NCI-H2171 treated with DMSO at 0.1 percent for 48 hours (cell line): ENCODE results near the gene FHIT.
A peak's percentile ranks its signal among the peaks of the same experiment; 100 is the strongest.

Experiments used
- DNase-seq: peaks from one replicate; lab custom pipeline; 2025; lab: John Stamatoyannopoulos, UW

Gene FHIT

DNA sequence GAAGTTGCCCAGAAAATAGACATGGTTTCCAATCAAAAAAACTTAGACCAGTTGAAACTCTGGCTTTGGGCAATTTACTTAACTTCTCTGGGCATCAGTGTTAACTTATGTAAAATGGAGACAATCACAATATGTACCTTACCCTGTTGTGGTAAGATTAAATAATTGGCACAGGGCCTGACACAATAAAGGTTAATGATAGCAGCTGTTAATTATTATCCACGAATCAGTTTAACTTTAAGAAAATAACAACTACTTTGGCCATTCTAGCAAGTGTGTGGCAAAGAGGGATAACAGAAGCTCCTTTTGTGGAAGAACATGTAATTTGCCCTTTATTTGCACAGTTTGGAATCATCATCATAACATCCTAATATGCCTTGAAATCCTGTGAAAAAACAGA, 787.6 kb downstream of the FHIT start:
- DNase-seq = no peak

DNA sequence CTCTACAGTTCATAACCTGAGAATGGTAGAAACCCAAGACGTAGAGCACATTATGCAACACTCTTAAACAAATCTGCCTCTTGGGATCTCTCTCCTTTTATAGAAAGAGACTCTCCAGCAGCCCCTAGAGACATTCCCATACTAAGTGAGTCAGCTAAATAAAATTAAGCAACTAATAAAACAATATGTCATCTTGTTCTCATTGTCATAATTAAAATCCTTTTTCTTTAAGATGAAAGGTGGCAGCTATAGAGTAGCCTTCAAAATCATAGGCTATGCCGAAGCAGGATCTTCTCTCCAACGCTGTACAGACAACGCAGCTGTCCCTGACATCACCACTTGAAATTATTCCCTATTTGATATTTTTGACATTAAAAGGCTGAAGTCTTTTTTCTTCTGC, 790.0 kb downstream of the FHIT start:
- DNase-seq = peak; percentile 21

DNA sequence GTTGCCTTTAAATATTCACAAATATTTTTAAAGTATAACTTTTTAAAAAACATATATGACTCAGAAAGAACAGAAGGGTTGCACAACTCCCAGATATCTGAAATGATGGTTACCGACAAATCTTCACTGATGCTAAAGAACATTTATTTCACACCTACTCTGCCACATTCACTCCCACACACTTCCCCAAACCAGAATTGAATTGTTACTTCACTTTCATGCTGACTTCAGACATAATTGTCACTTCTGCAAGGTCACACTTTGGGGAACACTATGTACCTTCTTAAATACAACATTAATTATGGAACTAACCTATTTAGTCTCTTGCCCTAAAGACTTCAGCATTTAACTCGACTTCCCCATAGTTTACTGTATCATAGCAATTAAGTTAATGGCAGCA, 795.1 kb downstream of the FHIT start:
- no peak for DNase-seq

DNA sequence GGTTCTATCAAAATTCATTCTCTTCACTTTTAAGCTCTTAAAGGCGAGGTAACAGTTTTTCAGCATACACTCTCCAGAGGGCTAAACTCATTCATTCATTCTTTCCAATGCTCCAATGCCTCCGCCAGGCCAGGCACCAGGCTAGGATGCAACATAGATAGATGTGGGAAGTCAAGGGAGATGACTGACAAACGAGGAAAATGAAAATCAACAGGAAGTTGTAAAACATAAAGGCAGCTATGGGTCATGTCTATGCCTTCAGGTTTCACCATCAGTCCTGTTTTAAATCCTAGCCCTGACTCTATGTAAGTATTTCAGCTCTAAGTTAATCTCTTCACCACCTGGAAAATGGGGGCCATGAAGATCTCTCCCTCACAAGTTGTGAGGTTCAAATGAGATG, 797.9 kb downstream of the FHIT start:
- no peak for DNase-seq

DNA sequence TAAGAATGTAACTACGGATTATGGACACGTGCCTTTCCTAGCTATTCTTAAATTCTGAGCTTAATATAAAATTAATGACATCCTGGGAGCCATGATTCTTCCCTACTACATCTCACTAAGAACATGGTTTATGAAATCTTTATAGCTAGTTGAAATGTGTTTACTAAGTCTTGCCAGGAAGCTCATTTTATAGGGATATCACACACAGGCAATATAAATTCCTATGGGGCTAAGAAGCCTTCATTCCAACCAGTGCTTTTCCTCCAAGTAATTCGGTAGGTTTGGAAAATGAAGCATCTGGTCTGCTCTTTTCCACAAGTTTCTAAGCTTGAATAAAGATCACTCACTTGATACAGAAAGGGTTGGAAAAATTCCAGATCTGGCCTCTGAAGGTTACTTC, 802.6 kb downstream of the FHIT start:
- DNase-seq = no peak

DNA sequence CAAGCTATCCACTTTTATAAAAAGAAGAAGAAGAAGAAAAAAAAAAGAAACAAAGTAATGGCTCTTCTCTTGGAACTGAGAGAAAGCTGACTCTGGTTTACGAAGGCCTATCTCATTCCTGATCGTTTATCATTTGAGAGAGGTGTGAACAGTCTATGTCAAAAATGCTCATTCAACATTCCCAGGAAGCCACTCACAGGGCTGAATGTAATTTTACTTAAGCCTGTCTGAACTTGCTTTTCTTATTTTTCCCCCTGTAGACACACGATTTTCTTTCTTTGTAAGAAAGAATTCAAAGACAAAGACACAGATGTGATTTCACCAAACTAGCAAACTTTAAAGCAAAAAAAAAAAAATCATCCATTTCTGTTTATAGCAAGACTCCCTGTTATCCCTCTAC, 805.8 kb downstream of the FHIT start:
- no peak for DNase-seq

DNA sequence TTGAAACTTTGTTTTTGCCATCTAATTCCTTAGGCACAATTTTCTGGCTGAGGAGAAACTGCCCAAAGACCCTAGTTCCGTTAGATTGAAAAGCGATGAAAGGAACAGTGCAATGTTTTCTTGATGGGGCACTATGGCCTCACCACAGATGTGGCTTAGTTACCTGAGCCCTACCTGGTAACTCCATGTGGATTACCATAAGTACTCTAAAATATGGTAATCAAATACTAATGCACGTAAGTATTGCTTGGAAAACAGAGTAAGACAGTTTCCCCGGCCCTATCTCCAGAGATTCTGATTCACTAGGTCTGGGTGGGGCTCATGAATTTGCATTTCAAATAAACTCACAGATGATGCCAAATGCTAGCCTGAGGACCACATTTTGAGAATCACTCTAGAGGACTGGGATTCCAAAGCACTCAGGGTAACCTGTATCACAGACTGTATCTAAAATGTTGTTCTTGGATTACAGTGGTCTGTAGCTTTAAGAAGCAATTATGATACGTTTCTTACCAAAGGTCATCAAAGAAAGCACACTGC, 806.3 kb downstream of the FHIT start:
- no peak for DNase-seq

DNA sequence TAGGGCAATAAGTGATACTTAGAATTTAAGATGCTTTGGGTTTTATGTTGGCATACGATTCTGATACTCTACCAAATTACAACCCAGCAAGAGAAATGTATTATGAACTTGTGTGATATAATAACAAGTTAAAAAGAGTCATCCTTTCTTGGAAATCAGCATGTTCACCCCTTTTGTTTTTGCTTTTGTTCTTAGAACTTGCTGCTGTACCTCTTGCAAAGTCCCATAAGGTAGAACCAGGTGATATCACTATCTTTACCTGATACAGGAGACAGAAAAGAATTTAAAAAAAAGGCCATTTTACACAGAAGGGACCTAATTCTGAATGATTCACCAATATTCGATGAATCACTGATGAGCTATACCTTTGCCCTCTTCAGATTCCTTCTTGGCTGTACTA, 810.4 kb downstream of the FHIT start:
- no peak for DNase-seq

DNA sequence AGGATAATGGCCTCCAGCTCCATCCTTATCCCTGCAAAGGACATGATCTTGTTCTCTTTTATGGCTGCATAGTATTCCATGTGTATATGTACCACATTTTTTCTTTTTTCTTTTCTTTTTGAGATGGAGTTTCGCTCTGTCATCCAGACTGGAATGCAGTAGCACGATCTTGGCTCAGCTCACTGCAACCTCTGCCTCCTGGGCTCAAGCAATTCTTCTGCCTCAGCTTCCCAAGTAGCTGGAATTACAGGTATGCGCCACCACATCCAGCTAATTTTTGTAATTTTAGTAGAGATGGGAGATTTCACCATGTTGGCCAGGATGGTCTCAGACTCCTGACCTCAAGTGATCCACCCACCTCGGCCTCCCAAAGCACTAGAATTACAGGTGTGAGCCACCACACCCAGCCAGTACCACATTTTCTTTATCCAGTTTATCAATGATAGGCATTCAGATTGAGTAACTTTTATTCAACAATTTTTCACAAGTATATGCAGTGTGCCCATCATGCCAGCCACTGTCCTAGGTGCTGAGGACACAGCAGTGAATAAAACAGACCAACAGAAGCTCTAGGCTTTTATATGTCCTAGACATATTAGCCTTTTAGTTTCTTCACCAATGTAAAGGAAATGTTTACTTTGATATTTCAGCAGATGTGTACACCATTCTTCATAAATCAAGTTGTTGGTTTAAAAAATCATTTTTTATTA, 815.2 kb downstream of the FHIT start:
- DNase-seq = no peak

DNA sequence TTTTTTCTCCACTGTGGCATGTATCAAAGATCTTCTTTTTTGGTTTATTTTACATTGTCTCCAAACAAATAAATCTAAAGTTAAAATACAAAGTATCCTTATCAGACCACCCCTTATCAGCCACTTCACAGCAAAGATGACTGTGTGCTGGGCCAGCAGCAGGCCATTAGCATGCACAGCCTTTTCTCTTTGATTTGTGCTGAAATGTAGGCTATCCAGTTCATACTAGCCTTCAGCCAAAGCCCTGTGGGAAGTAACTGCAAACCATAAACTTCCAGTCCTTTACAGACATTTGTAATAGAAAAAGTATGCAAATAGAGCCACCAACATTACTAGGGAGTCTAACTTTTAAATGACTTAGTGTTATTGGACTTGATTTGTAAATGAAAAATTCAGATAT, 816.3 kb downstream of the FHIT start:
- DNase-seq = no peak

DNA sequence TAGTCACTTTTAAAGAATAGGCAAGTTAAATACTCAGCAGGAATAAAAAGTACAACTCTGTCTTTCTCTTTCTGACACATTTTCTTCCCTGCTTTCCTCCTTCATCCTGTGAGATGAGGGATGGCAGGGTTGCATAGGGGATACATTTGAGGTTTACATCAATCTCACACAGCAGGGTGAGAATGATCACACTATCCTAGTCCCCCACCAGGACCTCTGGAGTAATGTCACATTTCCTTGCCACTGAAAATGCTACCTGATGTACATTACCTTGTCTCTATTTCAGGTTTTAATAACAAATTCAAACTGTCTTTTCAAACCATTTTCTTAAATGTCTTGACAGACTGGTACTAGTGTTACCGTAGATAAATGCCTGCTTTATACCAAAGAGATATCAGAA, 816.9 kb downstream of the FHIT start:
- DNase-seq = no peak

DNA sequence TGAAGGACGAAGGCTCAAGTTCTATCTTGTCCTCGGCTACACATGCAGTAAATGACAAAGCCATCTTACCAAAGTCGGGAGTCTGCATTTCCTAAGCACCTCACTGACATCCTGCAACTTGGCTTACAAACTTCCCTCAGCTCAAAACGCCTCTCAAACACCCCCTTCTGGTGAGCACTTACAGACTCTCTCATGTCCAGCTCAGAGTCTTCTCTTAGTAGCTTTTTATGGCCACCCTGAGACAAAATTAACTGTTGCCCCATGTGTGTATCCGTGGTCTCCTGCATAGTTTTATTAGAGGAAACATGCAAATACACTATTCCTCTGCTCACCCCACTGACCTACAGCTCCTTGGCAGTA, 819.7 kb downstream of the FHIT start:
- no peak for DNase-seq

DNA sequence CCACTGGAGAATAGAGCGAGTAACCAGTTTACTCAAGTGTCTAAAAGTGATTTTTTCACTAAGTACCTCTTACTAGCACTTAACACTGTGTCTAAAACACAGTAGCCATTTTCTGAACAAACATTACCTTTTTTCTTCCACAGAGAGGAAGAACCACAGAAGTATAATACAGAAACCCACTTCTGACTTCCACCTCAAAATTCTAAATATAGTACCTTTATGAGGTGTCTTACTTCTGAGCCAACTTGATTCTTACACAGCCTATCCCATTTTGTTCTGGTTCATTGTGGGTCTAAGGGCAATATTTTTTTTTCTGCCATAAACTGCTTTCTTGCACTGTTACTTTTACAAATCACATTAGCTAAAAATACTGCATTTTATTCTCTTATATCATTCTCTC, 821.0 kb downstream of the FHIT start:
- no peak for DNase-seq

DNA sequence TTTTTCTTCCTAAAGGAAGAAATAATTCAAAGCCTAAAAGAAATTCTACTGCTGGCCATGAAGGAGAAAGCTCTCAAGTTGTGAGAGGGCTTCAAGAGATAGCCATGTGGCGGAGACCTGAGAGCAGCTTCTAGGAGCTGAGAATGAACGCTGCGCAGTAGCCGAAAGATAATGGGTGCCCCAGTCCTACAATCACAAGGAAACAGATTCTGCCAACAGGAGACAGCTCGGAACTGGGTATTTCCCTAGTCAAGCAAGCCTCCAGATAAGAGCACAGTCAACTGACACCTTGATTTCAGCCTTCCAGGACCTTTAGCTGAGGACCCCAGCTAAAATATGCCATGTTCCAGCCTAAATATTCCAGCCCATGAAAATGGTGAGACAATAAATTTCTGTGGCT, 824.1 kb downstream of the FHIT start:
- no peak for DNase-seq

DNA sequence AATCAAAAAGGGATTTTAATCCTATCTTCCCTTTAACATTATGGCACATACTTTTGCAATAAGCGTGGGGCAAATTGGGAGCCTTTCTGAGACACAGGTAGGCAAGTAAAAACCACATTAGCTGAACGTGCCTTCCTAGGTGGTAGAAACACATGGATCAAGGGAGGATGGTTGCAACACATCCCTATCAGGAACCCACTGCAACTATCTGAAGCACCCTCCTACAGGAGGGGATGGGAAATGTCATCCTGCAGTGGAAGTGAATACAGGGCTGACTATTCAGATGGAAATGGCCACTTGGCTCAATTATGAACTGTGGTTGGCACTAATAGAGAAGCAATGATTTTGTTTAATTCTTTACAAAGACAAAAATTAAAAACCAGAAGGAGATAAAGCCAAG, 826.3 kb downstream of the FHIT start:
- DNase-seq = no peak

DNA sequence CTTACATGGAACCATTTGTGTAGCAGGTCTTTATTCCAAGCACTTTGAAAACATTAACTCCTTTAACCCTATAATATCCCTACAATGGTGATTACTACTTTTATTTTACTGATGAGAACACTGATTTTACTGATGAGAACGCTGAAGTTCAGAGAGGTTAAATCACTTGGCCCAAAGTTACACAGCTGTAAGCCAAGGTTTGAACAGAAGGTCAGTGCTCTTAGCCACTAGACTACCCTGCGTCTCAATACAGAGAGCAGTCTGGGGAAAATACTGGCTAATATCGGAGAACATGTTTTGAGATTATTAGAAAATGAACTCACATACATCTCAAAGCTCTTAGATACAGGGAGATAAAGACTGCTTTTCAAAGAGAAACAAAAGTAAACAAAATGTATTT, 827.2 kb downstream of the FHIT start:
- DNase-seq = no peak

DNA sequence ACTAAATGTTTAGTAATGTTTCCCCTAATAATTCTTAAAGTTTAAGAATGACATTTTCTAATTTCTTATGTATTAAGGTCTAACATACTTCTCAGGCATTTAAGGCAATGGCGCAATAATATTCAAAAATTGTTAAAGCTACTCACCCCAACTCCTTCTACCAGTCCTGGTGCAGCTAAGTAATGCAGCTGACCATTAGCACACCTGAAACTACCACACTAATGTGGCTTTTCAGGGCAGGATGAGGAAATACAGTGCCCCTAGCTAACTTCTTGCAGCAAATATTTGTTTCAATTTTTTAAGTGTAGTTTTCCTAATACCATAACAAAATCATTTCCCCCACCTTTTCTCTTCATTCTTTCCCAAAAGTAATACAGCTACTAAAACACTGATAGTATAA, 827.7 kb downstream of the FHIT start:
- DNase-seq = no peak

DNA sequence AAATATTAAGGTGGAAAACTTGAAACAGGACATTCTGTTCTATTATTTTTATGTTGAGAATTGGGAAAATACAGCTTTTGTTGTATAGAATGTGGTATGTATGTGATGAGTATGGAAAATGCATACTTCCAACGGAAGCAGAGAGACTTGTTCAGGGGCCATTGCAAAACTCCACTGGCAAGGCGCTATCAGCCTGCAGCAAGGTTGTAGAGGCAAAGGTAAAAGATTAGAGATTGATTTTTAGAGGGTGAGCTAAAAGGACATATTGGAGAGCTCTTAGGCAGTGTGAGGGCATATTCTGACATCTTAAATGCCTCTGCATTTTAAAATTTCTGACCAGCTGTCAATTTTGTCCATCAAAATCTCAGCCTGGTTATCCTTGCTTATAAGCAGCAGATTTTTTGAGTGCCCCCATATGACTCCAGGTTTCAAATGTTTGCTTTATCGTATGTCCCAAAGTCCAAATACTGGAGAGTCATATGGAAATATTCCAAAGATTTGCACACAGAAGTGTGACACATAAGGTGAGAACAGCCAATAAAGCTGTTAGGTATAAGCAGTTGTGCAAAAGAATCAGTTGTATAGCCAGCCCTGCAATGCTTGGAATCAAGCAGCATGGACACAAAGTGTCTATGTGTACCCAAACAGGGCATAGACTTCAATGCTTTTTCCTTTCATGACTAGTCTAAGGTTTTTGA, 829.4 kb downstream of the FHIT start:
- DNase-seq = no peak

DNA sequence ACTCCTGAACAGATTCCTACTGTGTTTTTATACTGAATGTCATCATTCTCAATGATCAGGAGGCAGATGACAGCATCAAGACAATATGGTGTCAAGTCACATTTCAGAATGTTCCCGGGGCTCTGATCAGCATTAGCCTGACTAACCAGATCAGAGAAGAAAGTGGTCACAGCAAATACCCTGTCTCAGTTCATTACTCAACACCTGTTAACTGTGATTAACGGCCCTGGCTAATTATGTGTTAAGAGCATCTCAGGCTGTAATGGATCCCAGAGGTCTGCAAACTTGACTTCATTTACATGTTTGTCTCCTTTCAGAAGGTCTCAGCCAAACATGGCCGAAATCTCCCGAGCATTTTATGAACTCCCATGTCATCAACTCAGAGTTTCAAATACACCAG, 833.7 kb downstream of the FHIT start:
- DNase-seq = peak; percentile 24

DNA sequence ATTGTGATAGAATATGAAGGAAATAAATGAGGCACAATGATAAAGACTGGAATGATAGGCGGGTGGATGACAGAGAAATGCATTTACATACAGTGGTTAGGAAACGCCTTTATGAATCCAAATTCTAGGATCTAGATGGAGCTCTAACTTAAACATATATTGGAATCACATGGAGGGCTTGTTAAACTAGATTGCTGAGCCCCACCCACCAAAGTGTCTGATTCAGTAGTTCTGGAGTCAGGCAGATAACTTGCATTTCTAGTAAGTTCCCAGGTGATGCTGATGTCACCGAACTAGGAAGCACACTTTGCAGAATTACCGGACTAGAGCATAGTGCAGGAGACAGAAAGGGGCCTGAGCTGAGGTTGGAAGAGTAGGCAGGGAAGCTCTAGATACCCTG, 837.2 kb downstream of the FHIT start:
- no peak for DNase-seq

DNA sequence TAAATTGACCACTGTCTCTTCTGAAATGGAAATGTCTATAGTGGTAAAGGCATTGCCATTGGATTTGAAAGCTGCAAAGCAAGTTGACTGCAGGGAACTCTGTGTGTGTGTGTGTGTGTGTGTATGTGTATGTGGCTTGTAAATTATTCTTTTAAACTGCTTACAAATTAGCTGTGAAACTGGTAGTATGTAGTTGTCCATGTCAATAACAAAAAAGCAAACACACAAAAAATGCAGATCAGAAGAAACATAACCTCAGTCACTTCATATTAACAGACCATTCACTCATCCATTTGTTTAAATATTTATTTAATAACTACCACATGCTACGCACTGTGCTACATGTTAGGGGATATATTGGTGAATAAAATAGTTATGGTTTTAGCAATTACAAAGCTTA, 837.7 kb downstream of the FHIT start:
- no peak for DNase-seq

DNA sequence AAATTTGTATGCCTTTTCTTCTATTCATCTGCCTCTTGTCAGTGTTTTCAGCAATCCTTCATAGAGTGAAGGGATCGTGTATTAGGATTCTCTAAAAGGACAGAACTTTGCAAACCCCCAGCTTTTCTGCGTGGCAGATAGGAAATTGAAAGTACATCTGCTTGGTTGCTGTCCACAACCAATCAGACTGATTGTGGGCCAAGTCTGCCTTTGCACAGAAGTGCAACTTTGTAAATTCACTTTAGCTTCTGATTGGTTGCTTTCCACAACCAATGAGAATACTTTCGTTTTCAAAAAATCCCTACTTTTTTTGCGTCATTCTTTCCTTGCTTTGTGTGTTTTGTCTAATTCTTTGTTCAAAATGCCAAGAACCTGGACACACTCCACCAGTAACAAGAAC, 847.4 kb downstream of the FHIT start:
- no peak for DNase-seq

DNA sequence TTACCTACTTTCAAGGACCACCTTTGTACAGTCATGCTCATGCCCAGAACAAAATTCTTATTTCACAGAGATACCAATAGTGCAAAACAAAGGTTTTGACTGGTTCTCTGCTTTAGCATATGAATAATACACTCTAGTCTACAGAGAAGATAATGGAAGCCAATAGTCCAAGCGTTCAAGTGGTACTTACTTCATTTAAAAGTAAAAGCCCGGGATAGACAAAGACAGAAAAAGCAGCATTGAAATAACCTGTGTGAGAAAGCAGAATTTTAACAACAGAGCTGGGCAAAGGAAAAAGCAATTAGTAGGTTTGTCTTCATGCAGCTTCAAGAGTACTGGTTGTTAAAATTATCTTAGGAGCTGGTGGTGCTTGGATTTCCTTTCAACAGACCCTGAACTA, 848.3 kb downstream of the FHIT start:
- DNase-seq = no peak
